HL-60/S4 treated with retinoic acid at 250 ng/mL for 4 days and 3 days (cell line): ENCODE results near the gene CAST.
"Not testable (repeated sequence)": the region's sequence is repeated elsewhere in the genome, so short reads cannot be mapped to it uniquely, and the experiment has no call there.

Experiments used
- in situ Hi-C: fragments of 300-500 bp; cut with MboI; formaldehyde crosslinking; loops from 2 replicates; pipeline ENCODE4 v1.7.0; 2022; ENCODE audit warnings: low sequenced_read_pairs

CAST gene

DNA sequence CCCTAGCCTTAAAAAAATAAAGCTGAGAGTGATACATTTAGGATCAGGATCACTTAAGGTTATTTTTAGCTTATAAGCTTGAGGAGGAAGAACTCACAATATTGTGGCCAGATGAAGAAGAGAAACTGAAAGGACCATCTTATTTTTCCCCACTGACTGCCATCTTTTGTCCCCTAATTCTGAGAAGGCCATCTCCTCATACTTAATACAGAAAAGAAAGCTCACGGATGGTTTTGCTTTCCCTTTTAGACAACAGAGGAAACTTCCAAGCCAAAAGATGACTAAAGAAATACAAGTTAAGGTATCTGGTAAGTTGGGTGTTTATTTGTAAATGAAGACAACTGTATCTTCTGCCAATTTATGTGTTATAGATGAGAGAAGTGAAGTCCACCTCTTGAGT lies 109.2 kb downstream of the CAST start:
- in situ Hi-C loops = loop anchor here (25.0 kb wide), 1 partner anchor 391 kb away; no protein-coding TSS in a partner anchor

DNA sequence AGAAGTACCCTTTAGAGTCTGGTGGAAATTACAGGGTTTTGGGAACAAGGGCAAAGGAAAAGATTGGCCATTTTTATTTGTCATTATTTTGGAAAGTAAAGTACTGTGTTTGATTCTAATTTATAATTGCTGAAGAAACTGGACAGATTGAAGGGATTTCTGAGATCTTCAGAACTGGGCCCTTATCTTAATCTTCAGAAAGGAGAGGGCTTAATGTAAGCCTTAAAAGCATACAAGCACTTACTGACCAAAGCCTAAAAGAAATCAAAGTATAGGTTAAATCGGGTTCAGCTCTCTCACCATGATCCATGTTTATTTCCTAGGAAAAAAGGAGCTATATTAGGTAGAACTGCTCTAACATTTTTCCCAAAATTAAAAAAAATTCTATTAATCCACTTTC lies 109.9 kb downstream of the CAST start:
- in situ Hi-C loops = loop anchor here (25.0 kb wide), 1 partner anchor 390 kb away; no protein-coding TSS in a partner anchor

DNA sequence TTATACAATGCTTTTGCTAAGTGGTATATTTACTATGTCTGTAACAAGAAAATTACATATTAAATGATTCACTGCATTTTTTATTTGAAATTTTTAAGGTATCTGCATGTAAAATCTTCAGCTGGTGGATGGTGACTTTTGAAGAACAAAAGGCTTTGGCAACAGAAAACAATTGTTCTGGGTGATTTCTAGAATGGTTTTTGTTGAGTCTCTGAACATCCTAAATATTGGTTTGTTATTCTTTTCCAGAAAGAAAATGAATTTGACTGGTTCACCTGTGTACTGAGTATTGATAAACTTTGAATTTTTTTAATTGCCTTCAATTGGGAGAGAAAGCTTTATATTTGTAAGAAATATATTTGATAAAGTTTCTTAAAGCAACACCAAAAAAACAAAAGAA lies 110.4 kb downstream of the CAST start:
- in situ Hi-C loops = loop anchor here (25.0 kb wide), 1 partner anchor 390 kb away; no protein-coding TSS in a partner anchor

DNA sequence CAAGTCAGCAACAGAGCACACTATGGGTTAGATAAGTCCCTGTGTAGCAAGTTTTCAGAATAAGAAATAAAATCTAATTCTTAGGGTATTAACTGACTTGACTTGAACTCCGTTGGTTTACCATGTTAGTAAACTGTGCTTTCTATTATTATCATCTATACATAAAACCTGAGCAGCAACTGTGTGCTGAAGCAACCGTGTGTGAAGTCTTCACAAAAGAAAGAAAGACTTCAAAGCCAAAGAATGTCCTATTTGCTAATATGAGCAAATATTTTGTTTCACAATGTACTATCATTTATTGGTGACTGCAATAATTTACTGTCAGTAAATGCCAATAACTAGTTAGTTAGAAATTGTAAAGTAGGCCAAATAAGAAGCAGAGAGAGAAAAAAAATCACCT lies 112.9 kb downstream of the CAST start:
- in situ Hi-C loops = no loop called here

DNA sequence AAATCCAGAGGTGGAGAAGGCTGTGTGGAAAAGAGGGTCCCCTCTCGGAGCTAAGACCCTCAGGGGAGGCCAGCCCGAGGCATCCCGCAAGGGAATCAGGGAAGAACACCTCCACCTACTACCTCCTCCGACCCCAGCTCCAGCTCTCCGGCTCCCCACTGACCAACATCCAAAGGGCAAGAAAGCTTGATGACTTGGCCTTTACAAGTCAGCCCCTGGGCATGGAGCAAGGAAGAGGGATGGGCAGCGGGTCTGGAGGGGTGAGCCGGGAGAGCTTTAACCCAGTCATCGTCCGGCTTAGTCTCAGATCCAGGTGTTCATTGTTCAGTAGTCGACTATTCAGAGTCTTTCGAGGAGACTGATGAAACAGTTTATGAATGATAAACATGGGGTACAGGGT lies 113.5 kb downstream of the CAST start:
- in situ Hi-C loops = no loop called here

DNA sequence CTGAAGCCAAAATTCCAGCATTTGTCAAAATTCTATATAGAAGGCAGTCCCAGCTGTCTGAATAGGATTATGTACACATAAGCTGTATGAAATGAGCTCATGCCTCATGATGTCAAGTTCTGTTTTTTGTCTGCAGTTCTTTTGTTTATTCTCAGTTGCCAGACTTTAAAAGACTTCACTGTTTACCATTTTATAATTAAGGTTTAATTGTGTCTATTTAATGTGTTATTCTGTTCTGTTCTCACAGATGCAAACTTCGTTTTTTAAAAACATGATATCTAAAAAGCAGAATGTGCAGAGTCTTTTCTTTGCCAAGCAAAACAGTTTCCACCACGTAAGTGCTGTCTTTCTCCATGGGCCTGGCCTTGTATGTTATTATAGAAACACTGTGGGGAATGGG lies 114.4 kb downstream of the CAST start:
- in situ Hi-C loops = no loop called here

DNA sequence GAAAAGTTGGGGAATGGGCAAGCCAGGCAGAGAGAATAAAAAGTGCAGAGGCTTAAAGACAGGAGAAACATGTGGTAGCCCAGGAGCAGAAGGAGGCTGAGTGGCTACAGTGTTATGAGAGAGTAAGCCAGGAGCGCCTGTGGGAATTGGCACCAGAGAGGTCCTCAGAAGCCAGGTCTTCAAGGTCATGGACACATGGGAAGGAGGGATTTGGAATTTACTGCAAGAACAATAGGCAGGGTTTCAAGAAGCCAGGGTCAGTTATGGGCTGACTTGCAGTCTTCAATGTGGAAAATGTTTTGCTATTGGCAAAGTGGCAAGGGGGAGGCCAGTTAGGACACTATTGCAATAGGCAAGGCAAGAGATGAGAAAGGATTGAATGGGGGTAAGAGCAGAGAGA lies 116.2 kb downstream of the CAST start:
- in situ Hi-C loops = no loop called here

DNA sequence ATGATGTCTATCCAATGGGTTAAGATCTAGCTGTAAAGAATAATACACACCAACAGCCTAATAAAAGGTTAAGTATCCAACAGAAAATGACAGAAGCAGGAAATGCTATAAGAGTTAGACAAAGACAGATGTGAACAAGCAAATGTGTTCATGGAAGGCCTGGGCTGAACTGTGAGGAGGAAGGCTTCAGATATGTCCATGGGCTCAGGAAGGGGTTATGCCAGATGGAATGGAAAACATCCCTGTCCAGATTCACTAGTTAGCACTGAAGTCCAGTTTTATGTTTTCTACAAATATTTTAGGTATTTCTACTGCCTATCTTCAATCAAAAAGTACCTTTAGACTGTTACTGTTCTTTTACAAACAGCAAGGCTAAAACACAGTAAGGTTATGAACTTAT lies 118.5 kb downstream of the CAST start:
- in situ Hi-C loops = no loop called here

DNA sequence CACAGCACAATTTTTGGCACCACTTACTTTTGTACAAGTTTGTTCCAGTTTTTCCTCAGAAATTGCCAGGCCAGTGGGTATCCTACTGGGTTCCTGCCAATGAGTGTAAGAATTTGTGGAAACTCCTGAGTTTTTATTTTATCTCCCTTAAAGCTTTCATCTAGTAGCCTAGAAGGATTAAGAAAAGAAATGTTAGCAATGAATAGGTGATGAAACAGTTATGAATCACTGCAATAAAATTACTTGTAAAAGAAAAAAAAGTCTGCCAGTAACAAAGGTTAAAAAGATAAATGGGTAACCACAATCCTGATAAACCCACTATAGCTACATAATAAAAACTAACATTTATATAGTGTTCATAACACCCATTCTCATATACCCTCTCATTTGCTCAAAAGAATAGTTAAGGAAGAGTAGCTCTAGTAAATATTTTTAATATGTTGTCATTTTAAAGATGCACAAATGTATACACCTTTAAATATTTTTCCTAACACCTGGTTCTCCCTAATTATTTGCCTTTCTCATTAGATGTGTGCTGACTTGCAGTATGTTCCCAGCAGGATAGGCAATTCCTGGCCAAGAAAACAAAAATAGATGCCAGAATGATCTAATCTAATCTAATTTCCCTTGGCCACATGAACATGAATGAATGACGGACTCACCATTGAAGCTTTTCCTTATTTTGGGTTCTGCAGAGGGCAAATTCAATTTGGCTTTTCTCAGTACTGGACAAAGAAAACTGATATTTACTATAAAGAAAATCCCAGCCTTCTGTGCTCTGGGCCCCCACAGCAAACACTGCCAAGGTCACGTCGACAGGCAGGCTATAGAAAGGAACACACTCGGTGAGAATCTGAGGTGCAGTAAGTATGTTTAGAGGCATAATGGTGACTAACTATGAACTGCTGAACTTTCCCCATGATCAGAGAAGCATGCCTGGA lies 119.1 kb downstream of the CAST start:
- in situ Hi-C loops = no loop called here

DNA sequence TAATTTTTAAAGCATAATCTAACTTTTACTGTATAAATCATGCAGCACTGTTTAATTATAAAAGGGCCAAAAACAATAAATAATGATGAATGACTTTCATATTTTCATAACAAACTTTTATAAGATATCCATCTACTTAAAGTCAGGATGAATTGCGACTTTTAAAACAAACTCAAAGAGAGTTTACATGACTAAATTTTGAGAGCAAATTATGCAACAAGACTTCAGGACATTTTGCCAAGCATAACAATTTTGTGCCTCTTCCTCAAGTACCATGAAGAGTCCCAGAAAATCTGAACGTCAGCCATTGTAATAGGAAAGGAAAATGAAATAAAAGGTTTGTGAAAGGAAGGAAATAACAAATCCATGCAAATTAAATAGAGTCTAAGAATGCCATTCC lies 121.2 kb downstream of the CAST start:
- in situ Hi-C loops = no loop called here

DNA sequence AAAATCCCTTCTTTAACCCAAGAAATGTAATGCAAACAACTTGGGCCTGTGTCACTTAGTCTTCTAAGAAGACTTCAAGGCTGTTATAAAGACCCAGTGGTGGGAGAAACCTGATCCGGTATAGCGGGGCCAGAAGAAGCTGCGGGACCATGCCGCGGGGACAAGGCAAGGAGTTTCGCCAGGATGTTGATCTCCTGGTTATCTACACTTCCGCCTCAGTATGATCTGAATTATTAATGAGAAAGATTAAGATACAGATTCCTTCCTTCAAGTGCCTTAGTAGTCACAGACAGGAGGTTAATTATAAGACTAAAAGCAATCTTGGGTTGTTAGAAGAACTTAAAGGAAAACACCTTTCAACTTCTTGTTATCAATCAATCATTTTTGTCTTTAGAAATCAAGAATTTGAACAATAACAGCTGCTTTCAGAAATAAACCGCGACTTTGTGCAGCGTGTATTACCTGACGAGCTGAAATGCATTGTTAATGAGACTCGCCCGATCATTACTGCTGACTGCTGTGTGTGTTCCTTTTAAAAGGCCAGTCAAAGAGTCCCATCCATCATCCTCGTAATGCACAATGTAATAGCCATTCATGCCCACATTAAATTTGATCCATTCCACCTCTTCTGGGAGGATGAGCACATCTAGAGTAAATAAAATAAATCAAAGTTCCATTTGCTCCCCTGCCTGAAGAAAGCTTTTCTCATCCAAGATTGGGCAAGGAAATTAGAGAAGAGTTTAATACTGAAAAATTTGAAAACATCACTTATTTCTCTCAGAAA lies 123.3 kb downstream of the CAST start:
- in situ Hi-C loops = no loop called here

DNA sequence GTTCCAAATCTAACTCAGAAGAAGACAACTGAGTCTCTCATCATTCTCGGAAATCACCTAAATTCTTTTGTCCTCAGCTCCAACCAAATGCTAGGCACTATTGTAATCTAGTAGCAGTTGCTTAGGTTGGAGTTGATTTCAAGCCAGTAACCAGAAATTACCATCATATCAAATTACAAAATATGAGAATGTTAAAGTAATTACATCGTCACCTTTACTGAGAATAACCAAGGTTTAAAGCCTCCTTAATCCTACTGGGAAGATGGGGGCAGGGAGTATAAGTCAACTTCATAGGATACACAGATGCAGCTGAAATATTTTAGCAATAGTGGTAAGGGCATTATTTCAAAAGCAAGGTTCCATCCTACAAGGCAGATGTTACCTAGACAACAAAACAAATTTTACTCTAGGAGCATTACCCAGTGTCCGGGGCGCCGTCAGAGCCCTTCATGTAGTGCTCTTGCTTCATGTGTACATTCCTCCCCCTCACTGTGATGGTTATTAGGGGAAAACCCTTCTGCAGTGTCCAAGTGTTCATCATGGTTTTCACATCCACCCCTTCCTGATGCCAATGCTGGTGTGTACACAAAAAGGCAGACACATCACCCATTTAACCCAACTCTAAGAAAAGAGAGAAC lies 126.1 kb downstream of the CAST start:
- in situ Hi-C loops = no loop called here

DNA sequence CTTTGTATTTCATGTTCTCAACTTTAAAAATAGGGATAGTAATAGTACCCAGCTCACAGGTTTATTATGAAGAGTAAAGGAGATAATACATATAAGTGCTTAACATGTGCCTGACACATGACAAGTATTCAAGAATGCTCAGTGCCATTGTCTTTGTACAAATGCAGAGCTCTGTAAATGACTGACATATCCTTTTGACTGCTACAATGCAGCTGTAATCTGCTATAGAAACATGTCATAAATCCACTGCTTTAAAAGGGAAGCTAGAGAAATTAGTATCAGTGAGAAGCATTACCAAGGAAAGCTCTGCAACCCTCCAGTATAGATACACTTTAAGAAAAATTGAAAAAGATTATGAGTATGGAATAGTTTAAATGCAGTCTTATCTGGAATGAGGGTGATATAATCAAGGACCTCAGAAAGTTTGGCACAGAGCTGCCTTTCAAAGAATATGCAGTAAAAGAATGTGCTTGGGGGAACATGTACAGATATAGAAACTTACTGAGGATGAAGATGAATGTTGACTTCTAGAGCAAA lies 127.7 kb downstream of the CAST start:
- in situ Hi-C loops = no loop called here

DNA sequence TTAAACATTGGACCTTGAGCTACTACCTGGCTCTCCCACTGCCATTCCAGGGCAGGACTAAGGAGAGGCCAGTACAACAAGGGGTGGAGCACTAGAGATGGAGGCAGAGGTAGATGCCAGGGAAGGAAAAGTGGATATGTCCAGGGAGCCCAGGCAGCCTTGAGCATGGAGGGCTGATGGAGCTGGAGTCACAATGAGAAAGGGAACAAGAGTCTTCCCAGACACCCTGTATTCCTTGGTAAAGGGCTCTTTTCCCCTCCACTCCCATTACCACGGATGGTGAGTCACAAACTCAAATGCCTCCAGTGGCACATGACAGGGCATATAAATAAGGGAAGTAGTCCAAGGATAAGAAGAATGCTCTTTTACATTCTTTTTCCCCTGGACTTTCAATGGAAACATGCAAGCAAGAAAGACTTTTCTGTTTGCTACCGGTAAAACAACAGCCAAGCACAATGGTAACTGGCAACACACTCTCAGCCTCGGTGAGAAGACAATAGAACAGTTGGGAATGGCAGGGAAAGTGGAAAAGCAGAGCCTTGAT lies 128.9 kb downstream of the CAST start:
- in situ Hi-C loops = no loop called here

DNA sequence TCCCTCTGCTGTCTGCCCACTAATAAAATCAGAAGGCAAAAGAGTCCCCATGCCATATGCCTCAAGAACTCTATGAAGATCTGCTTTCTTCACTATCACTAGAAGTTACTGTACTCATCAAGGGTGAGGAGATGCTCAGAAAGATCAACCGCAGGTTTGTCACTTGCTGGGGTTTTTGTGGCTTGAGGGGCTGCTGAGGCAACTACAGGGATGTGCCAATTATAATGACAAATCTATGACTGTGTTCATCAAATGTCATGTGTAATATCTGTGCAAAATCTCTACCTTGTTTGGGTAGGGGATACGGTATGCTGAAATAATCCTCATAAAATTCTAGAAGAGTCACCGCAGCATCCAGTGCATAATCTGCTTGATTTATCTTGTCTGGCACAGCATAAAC lies 132.6 kb downstream of the CAST start:
- in situ Hi-C loops = no loop called here

DNA sequence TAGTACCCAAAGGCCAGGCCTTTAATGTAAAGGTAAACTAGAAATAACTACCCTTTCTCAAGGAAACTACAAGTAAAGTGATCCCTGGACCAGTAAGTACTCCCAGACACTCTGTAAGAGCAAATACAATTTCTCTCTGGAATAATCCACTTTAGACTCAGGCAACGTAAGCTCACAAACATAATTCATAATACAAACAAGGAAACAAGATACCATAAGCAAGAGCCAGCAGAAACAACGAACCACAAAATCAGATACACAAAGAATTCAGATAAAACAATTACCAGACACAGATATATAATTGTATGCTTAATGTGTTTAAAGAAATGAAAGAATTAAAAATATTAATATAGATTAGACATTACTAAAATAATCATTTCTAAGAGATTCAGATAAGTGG lies 133.4 kb downstream of the CAST start:
- in situ Hi-C loops = no loop called here

DNA sequence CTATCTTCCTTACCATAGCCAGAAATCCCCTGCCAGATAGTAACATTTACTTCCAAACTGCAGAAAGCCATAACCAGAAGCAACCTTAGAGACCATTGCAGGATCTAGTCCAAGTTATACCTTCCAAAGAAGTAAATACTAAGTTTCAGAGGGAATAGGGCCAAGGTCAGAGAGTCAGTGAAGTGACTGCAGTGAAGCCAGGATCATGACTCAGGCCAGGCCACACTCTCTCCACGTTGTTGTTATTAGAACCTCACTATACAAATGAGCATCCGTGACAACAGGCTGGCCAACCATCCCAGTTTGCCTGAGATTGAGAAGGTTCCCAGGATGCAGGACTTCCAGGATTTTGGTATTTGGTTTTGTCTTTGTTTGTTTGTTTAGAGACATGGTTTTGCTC lies 134.3 kb downstream of the CAST start:
- in situ Hi-C loops = no loop called here

DNA sequence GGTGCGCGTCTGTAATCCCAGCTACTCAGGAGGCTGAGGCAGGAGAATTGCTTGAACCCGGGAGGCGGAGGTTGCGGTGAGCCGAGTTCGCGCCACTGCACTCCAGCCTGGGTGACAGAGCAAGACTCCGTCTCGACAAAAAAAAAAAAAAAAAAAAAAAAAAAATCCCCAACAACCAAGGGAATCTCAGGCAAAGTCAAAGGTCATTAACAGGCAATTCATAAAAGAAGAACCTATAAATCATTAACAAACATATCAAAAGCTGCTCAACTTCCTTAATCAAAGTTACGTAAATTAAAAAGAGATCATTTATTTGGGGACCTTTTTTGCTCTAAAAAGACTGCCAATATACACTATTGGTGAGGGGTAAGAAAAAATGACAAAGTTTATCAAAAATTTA lies 139.5 kb downstream of the CAST start:
- in situ Hi-C loops = not testable (repeated sequence)

DNA sequence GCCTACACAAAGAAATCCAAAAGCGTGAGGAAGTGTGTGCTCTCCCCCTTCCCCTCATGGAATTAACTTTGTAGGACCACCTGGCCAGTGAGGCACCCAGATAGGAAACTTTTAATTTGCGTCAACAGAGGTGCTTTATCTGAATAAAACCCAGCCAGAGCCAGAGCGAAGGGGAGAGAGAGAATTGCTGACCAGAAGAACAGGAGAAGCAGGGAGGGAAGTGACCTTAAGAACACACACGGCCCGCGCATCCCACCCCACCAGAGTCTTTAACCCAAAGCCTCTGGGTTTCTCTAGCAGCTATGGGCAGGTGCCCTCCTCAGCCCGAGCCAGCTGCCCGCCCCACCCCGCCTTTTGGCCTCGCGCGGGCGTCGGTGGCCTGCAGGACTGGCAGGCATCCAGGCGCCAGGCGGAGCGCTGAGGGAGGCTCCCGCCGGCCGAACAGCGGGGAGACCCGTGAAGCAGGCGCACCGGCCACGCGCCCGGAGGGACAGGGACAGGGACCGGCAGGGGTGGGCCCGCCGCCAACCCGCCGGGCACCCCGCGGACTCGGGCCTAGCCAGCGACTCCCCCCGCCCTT lies 145.0 kb downstream of the CAST start:
- in situ Hi-C loops = no loop called here

DNA sequence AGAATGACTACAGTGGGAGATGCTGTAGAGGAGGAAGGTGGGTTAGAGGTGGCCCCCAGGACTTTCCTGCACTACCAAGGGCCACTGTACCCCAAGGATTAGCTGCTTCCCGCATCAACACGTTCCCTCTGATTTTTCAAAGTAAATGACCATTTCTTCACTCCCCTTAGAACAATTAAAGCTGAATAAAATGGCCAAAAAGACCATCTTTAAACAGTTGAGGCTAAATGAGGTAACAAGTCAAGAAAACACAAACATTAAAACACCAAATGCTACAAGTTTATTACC lies 146.3 kb downstream of the CAST start:
- in situ Hi-C loops = no loop called here
